NCI-H146 (cell line): ENCODE measurements around the gene POLR2L.

Source experiments
- DNase-seq: peaks from one replicate; lab custom pipeline; 2025; lab: John Stamatoyannopoulos, UW

The POLR2L gene

GRCh38 chr11:842370-843002, at the start of gene POLR2L, which contains the start of gene TSPAN4:
TSS of gene POLR2L (minus strand) at chr11:842529. CDS start at chr11:842508, 21 bp downstream.
TSS of gene TSPAN4 (plus strand) at chr11:842852. CDS start at chr11:850305, 7,453 bp downstream.
- peak; percentile 88 for DNase-seq

DNA sequence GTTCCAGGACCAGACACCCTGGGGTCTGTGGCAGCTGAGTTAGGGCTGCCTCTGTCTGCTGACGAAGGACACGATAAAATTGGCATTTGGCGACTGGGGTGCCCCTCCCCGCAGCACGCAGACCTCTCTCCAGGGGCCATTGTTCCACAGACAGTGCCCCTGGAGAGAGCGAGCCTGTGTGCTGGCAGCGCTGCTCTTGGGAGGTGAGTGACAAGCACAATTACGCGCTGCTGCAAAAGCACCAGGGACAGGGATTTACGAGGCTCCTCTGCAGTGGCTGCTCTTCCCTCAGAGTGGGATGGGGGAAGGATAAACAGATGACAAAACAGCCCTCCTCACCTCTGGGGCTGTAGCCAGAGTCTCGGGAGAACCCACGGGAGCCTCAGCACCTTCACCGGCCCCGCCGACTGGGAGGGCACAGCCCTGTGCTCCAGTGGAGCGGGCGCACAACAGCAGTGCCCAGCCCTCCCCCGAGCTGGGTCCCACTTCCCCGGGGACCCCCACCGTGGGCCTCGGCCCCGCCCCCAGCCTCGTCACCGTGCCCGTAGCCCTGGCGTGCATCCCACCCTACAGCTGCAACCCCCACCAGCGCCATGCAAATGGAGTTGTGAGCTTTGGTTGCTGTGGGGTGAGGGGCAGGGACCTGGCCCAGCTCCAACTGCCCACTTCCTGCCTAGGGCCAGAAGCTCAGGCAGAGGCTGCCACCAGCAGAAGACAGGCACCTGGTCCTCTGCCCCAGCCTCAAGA, 48.6 kb upstream of the POLR2L start:
- no peak for DNase-seq

DNA sequence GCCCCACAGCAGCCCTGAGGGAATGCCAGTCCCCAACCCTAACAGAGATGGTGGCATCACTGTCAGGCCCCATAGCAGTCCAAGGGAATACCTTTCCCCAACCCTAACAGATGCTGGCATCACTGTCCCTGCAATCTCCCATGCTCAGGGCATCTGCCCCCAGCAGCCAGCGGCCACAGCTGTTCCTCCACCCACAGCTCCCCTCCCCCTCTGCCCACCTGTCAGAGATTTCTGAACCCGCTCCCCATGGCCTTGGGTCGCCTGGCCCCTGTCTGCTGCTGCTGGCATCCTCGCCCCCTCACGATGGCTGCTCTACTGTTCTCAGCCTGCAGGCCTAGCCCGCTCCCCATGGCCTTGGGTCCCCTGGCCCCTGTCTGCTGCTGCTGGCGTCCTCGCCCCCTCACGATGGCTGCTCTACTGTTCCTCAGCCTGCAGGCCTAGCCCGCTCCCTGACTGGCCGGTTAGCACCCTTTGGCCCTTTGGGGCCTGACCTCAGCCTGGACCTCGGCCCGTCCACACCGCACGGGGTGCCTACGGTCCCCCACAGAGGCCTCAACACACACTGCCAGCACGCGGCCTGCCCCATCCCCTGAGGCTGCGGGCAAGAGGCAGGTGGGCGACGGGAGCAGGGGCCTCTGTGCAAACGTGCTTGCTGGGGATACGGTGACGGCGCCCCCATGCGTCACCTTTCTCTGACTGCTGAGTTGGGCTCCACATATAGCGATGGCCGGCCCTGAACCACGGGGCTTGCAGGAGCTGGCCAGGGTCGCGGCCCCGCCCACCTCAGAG, 47.6 kb upstream of the POLR2L start:
- DNase-seq: no peak

DNA sequence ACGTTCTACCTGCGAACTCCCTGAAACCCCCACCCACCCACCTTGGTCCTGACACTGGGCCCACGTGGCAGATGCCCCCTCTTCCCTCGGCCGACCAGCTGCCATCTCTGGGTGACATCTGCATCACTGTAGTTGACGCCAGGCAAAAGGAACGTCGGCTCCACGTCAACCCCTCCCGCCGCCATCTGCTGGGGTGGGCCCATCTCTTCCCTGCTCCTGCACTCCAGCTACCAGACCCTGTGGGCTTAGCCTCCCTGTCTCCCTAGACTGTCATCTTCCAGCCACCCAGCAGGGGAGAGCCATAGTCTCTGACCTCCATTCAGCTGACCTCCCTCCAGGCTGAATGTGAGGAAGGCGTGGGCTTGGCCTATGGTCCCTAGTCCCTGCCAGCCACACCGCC, 46.9 kb upstream of the POLR2L start:
- DNase-seq: no peak

GRCh38 chr11:888310-889212, 46.2 kb upstream of the POLR2L start:
- DNase-seq: no peak

DNA sequence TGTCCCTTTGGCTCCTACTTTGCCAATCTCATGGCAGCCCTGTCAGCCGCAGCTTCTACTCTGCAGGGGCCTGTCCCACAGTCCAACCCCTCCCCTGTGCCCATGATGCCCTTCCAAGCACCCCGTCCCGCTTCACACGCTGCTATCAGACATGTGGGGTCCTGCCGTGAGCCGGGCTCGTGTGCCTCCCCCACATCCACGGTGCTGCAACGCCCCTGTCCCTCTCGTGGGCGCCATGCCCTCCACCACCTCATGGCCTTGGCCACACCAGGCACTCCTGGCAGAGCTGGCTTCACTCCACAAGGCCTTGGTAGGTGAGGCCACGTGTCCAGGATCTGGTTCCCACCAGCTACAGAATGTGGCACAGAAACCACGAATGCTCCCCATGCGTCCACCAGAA, 45.3 kb upstream of the POLR2L start:
- DNase-seq: no peak

DNA sequence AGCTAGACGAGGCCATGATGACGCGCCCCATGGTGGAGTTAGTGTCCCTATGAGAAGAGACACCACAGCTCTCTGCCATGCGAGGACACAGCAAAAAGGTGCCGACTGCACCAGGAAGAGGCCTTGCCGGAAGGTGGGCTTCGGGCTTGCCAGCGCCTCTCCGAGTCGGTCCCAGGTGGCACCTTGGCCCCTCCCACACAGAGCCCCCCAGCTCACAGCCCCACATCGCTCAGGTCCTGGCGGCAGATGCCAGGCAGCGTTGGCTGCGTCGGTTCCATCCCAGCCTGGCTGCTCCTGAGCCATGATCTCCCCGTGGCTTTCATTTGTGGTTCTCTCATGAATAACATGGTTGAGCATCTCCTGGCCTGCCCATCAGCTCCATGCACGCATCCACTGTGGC, 44.2 kb upstream of the POLR2L start:
- no peak for DNase-seq

DNA sequence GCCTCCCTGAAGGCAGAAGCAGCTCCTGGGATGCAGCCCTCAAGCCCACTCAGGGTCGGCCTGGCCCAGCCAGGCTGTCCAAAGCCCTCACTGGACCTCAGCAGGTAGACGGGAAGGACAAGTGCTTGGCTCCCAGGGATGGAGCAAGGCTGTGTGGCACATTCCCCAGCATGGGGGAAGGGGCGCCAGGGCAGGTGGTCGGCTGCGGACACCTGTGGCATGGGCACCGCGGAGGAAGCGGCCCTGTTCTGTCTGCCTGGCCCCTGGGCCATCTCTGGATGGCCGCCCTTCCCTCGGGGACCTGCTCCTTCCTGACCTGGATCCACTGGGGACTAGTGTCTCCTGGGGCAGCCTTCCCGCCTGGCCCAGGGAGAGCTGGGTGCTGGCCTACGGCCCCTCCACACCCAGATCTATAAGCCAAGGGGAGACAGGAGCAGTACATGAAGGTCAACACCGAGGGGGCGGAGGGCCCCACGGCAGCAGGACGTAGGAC, 42.3 kb upstream of the POLR2L start:
- no peak for DNase-seq

- no peak for DNase-seq
Observed at GRCh38 chr11:883527-883926, 41.2 kb upstream of the POLR2L start.

GRCh38 chr11:882596-882995, 40.3 kb upstream of the POLR2L start:
- no peak for DNase-seq

GRCh38 chr11:880447-880846, 38.1 kb upstream of the POLR2L start:
- no peak for DNase-seq

GRCh38 chr11:877565-877964, 35.2 kb upstream of the POLR2L start:
- no peak for DNase-seq

DNA sequence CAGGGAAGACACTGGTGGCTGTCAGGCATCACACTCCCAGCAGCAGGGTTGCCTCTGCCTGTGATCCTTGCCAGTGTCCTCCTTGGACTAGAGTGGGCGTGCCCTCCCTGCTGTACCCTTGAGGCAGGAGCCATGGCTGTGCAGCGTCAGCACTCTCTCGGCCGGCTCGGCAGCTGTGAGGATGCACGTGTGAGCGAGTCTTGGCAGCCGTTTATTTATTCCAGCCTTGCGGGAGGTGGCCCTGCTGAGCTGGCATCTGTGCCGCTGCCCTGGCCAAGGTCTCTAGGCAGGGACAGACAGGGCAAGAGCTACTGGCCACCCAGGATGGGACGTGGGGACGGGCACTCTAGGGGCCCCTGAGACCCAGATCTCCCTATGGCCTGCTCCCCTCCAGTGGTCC, 34.2 kb upstream of the POLR2L start:
- no peak for DNase-seq

DNA sequence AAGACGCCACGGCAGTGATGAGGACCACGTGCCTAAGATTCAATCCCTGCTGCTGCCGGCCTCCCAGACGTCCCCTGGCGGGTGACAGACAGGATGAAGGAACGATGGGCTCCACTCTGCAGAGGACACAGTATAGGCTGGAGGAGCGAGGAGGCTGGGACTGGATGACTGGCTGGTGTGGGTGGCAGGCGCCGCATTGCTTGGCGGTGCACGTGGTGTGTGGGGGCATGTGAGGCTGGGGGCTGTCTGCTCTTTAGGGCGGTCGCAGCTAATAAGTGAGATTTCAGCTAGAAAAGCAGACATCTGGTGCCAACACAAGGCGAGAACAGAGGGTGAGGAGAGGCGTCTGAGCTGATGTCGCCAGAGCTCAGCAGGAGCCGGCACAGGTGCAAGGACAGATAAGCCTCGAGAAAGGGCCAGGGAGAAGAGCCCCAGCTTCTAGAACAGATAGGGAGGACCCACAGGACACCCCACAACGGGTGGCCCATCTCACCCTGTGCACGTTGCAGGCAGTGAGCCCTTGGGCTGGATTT, 33.5 kb upstream of the POLR2L start:
- no peak for DNase-seq

DNA sequence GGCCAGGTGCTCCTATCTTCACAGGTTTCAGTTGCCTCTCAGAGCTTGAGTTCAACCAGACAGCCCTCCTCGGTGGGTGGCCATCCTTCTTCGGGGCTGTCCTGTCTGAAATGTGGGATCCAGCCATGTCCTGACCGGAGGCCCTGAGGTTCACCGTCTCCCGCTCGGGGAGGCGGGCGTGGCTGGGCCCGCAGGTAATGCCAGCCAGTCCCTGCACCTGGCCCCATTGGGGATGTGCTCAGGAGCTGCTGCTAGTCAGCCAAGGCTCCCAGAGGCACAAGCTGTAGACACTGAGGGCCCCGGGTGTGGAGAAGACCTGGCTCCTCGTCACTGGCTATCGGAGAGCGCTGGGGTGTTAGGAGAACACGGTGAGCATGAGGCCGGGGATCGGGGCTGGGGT, 32.9 kb upstream of the POLR2L start:
- DNase-seq: no peak

GRCh38 chr11:873706-874105, 31.4 kb upstream of the POLR2L start:
- DNase-seq: no peak

DNA sequence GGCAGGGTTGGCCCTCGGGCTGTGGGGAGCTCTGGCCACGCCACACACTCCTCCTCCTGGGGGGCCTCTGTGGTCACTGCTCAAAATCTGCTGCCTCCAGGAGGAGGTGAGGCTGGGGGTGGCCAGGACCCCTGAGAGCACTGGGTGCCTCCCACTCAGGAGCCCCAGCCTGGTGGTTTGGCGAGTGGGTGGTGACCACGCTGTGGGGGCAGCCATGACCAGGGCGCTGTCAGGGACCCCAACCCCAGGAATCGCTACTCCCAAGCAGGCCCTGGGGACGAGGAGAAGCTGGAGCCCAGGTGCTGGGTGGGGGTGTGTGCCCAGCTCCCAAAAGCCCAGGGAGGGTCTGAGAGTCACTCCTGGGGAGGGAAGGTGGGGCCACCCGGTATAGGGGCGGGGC, 30.5 kb upstream of the POLR2L start:
- no peak for DNase-seq

DNA sequence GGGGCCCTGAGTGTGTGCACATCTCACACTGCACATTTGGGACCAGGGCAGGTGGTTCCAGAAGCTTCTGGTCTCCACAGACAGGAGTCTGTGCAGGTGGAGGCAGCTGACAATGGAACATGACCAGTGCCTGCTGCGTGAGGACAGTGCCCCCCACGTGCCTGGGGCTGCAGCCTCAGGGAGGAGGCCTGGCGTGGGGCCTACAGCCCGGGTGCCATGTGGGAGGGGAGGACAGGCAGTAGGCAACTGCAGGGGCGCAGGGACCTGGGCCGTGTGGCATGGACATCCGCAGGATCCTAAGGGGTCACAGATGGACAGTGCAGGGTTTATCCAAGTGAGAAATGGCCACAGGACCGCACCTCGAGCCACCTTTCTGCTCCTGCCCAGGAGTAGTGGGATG, 29.1 kb upstream of the POLR2L start:
- no peak for DNase-seq

GRCh38 chr11:870418-870817, 28.1 kb upstream of the POLR2L start:
- no peak for DNase-seq

DNA sequence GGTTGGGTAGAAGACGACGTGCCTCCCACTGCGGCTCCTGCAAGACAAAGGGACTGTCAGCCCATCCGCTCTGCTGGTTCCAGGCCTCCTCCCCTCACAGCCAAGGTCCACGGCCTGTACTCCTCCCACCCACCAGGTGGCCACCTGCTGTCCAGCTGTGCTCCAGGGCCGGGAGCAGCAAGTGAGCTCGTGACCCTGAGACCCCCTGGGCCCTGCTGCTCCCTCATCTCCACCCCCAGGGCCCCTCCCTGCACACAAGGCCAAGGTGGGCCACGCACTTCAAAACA, 27.7 kb upstream of the POLR2L start:
- DNase-seq: no peak

GRCh38 chr11:869399-870126, 27.2 kb upstream of the POLR2L start:
- DNase-seq: no peak
